ENCODE data around the gene LMX1A. TPM values are rescaled to one million over a fixed set of nuclear protein-coding genes. Genes with fewer than 3 reads are reported as not detected.

The LMX1A gene
- polyA plus RNA-seq, 1 donor (not counting 4 experiments of a cell fraction or from before 2014, with no cell fraction given) = not detected

DNA sequence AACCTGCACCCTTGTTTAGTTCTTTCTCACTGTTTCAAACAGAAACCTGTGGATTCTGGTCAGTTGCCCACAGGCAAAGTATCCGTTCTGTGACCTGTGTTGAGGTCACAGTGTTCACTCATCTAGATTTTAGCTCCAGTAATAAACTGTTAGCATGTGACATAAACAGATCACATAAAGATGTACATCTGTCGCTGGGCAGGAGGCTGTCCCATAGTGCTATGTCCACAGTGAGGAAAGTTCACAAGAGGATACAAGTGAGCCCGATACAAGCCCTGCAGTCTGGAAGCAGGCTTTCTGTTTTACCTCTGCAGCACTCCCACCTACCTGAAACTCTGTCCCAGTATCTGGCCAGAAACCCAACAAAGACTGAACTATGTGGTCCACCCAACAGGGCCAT lies 28.4 kb downstream of the LMX1A start:
- DNase-seq (ENCODE audit: low read depth, low spot score) = no peak
- Histone ChIP-seq H3K4me2 (ENCODE audit: control insufficient read depth, extremely low read depth, insufficient read depth, low read depth, low read length) (no peak overlapping the region), H3K4me1 (ENCODE audit: control insufficient read depth, extremely low read depth, insufficient read depth, low read length) (no peaks in the 10 kb centered on the region), H3K36me3 (ENCODE audit: control insufficient read depth in 2 of 2, extremely low read depth in 1 of 2, insufficient read depth in 2 of 2, low read length in 2 of 2) (no peaks in the 10 kb centered on the region), H3K4me3 (ENCODE audit: control insufficient read depth in 2 of 3, extremely low read depth in 1 of 3, insufficient read depth in 2 of 3, low read depth in 1 of 3, low read length in 3 of 3) (no peak overlapping the region), H2AFZ (ENCODE audit: control insufficient read depth, low read length) (no peak overlapping the region), H3K9me3 (ENCODE audit: control insufficient read depth, low read depth, low read length) (no peaks in the 10 kb centered on the region), H3K9me1 (ENCODE audit: control insufficient read depth, extremely low read depth, insufficient read depth, low read length) (no peaks in the 10 kb centered on the region), H3K27me3 (ENCODE audit: control insufficient read depth, extremely low read depth, insufficient read depth, low read length) (peaks cover 12% of the 10 kb centered on the region), H3K9ac (ENCODE audit: control insufficient read depth, extremely low read depth, insufficient read depth, low read length) (no peak overlapping the region), H3K79me2 (ENCODE audit: control insufficient read depth, insufficient read depth, low read length) (no peaks in the 10 kb centered on the region), H4K20me1 (ENCODE audit: control insufficient read depth, extremely low read depth, insufficient read depth, low read length) (no peaks in the 10 kb centered on the region), H3K27ac (ENCODE audit: control insufficient read depth, insufficient read depth, low read length) (no peak overlapping the region)
- dilution Hi-C loops (cut with MboI; ENCODE audit: extremely low pct_ligation_motif_present, low sequenced_read_pairs) = no loop called here
- TF ChIP-seq, protein P1, sequence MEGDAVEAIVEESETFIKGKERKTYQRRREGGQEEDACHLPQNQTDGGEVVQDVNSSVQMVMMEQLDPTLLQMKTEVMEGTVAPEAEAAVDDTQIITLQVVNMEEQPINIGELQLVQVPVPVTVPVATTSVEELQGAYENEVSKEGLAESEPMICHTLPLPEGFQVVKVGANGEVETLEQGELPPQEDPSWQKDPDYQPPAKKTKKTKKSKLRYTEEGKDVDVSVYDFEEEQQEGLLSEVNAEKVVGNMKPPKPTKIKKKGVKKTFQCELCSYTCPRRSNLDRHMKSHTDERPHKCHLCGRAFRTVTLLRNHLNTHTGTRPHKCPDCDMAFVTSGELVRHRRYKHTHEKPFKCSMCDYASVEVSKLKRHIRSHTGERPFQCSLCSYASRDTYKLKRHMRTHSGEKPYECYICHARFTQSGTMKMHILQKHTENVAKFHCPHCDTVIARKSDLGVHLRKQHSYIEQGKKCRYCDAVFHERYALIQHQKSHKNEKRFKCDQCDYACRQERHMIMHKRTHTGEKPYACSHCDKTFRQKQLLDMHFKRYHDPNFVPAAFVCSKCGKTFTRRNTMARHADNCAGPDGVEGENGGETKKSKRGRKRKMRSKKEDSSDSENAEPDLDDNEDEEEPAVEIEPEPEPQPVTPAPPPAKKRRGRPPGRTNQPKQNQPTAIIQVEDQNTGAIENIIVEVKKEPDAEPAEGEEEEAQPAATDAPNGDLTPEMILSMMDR (optimal IDR thresholded peaks at IDR 0.05 in 1 of 3, IDR thresholded peaks at IDR 0.05 in 1 of 3, conservative IDR thresholded peaks at IDR 0.05 in 1 of 3; ENCODE audit: extremely low read depth in 1 of 3, insufficient read depth in 2 of 3, low read length in 3 of 3) = no peak
- TF ChIP-seq EZH2 (IDR thresholded peaks at IDR 0.05; ENCODE audit: low read length) = no peak
- no peak for FAIRE-seq

DNA sequence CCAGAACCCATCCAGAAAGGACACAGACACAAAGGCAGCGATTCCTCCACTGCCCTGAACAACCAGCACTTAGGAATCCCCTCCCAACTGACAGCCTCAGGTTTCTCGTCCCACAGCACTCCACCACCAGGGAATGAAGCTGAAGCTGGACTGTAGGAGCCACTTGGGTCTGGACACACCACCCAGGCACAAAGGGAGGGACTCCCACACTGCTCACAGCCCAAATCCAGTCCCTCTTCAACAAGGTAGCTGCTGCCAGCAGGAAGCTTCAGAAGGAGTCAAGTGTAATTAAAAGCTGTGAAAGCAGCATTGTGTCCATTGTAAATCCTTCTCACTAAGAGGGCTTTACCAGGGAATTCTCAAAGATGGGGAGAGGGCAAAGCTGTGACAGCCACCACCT lies 29.0 kb downstream of the LMX1A start:
- H3K4me1 ChIP-seq (ENCODE audit: control insufficient read depth, extremely low read depth, insufficient read depth, low read length) = no peaks in the 10 kb centered on the region
- H3K27ac ChIP-seq (ENCODE audit: control insufficient read depth, insufficient read depth, low read length) = no peak overlapping the region
- H3K9me3 ChIP-seq (ENCODE audit: control insufficient read depth, low read depth, low read length) = no peaks in the 10 kb centered on the region
- peaks cover 12% of the 10 kb centered on the region for H3K27me3 ChIP-seq (ENCODE audit: control insufficient read depth, extremely low read depth, insufficient read depth, low read length)
- H4K20me1 ChIP-seq (ENCODE audit: control insufficient read depth, extremely low read depth, insufficient read depth, low read length) = no peaks in the 10 kb centered on the region
- H3K9me1 ChIP-seq (ENCODE audit: control insufficient read depth, extremely low read depth, insufficient read depth, low read length) = no peaks in the 10 kb centered on the region
- H3K4me3 ChIP-seq (ENCODE audit: control insufficient read depth in 2 of 3, extremely low read depth in 1 of 3, insufficient read depth in 2 of 3, low read depth in 1 of 3, low read length in 3 of 3) = no peak overlapping the region
- no peaks in the 10 kb centered on the region for H3K79me2 ChIP-seq (ENCODE audit: control insufficient read depth, insufficient read depth, low read length)
- FAIRE-seq (no peak), DNase-seq (ENCODE audit: low read depth, low spot score) (no peak)
- no peak overlapping the region for H3K9ac ChIP-seq (ENCODE audit: control insufficient read depth, extremely low read depth, insufficient read depth, low read length)
- no peaks in the 10 kb centered on the region for H3K36me3 ChIP-seq (ENCODE audit: control insufficient read depth in 2 of 2, extremely low read depth in 1 of 2, insufficient read depth in 2 of 2, low read length in 2 of 2)
- H3K4me2 ChIP-seq (ENCODE audit: control insufficient read depth, extremely low read depth, insufficient read depth, low read depth, low read length) = no peak overlapping the region
- H2AFZ ChIP-seq (ENCODE audit: control insufficient read depth, low read length) = no peak overlapping the region
- dilution Hi-C loops (cut with MboI; ENCODE audit: extremely low pct_ligation_motif_present, low sequenced_read_pairs) = no loop called here
- TF ChIP-seq, protein P1 (optimal IDR thresholded peaks at IDR 0.05 in 1 of 3, IDR thresholded peaks at IDR 0.05 in 1 of 3, conservative IDR thresholded peaks at IDR 0.05 in 1 of 3; ENCODE audit: extremely low read depth in 1 of 3, insufficient read depth in 2 of 3, low read length in 3 of 3) = no peak
- no peak for TF ChIP-seq EZH2 (IDR thresholded peaks at IDR 0.05; ENCODE audit: low read length)

Data from keratinocyte (primary cell).